Ishikawa (cell line): Measurements from ENCODE around the gene GALNT9.

Experiments used
- CEBPB ChIP-seq: IDR thresholded peaks from 2 replicates; pipeline ENCODE4 v1.6.1; 2012
- CREB1 ChIP-seq: IDR thresholded peaks from 2 replicates; pipeline ENCODE4 v1.6.1; 2012; ENCODE audit warnings: low read depth
- EP300 ChIP-seq: IDR thresholded peaks from 2 replicates; pipeline ENCODE4 v1.6.1; 2012; ENCODE audit warnings: borderline replicate concordance
- FOXM1 ChIP-seq: IDR thresholded peaks from 2 replicates; pipeline ENCODE4 v1.6.1; 2012; ENCODE audit warnings: low read depth, borderline replicate concordance
- NFIC ChIP-seq: IDR thresholded peaks from 2 replicates; pipeline ENCODE4 v1.6.1; 2012
- RAD21 ChIP-seq: IDR thresholded peaks from 2 replicates; pipeline ENCODE4 v1.6.1; 2012; ENCODE audit warnings: low read depth
- TAF1 ChIP-seq: IDR thresholded peaks from 2 replicates; pipeline ENCODE4 v1.6.1; 2012; ENCODE audit warnings: low read depth, mild to moderate bottlenecking
- TCF12 ChIP-seq: IDR thresholded peaks from 2 replicates; pipeline ENCODE4 v1.6.1; 2012; ENCODE audit warnings: low read depth
- TEAD4 ChIP-seq: IDR thresholded peaks from 2 replicates; pipeline ENCODE4 v1.6.1; 2012
- YY1 ChIP-seq: IDR thresholded peaks from 2 replicates; pipeline ENCODE4 v1.6.1; 2012; ENCODE audit warnings: low read depth
- TF ChIP-seq, protein P1 (sequence below): IDR thresholded peaks from 2 replicates; pipeline ENCODE4 v1.6.1; 2012; ENCODE audit warnings: low read depth, mild to moderate bottlenecking

DNA sequence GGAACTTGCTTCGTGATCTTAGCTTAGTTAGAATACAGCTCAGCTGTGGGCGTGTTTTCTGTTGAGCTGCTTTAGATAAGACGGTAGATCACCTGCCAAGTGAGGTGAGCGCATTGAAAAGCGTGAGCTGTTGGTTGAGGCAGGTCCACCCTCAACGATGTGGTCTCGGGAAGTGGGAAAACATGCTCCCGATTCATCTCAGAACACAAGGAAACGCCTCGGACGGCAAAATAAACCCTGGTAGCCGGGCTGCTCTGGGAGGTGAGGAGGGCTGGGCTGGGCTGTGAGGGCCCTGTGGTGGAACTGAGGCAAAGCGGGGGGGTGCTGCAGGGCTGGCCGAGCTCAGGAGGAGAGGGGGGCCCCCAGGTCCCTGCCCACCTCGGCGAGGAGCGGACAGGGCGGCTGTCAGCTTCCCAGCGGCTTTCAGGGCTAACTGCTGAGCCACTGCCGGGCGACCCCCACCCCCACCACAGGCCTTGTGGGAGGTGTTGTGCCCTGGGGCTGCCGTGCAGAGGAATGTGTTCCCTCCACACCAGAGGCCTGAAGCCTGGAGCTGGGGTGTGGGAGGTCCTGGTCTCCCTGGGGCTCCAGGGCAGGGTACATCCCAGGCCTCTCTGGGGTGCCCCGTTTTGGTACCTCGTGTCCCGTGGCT, 154.4 kb downstream of the GALNT9 start:
- TF ChIP-seq TAF1, result no peak
- no peak for TF ChIP-seq FOXM1
- TF ChIP-seq EP300, result no peak
- TF ChIP-seq TCF12, result no peak
- no peak for TF ChIP-seq CEBPB
- TF ChIP-seq TEAD4, result no peak
- TF ChIP-seq, protein P1, sequence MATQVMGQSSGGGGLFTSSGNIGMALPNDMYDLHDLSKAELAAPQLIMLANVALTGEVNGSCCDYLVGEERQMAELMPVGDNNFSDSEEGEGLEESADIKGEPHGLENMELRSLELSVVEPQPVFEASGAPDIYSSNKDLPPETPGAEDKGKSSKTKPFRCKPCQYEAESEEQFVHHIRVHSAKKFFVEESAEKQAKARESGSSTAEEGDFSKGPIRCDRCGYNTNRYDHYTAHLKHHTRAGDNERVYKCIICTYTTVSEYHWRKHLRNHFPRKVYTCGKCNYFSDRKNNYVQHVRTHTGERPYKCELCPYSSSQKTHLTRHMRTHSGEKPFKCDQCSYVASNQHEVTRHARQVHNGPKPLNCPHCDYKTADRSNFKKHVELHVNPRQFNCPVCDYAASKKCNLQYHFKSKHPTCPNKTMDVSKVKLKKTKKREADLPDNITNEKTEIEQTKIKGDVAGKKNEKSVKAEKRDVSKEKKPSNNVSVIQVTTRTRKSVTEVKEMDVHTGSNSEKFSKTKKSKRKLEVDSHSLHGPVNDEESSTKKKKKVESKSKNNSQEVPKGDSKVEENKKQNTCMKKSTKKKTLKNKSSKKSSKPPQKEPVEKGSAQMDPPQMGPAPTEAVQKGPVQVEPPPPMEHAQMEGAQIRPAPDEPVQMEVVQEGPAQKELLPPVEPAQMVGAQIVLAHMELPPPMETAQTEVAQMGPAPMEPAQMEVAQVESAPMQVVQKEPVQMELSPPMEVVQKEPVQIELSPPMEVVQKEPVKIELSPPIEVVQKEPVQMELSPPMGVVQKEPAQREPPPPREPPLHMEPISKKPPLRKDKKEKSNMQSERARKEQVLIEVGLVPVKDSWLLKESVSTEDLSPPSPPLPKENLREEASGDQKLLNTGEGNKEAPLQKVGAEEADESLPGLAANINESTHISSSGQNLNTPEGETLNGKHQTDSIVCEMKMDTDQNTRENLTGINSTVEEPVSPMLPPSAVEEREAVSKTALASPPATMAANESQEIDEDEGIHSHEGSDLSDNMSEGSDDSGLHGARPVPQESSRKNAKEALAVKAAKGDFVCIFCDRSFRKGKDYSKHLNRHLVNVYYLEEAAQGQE, result no peak
- TF ChIP-seq NFIC, result no peak
- TF ChIP-seq RAD21, result no peak
- no peak for TF ChIP-seq YY1
- no peak for TF ChIP-seq CREB1
